ENCODE measurements around the gene ASAP3.

DNA sequence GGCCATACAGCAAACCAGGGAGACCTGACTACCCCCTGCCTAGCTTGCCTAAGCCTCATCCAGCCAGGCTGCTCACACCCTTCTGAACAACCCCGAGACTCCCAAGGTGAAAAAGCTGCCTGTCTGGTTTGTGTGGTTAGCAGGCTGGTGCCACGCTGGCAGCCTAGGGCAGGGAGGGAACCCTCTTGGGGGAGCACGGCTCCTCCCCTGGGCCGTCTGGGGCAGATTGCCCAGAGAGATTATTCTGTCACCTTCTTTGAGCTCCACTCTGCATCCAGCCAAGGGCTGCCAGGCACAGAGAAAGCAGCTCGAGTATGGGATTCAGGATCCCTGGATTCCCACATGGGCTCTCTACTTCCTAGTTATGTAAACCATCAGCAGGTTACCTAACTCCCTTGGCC lies 32.0 kb downstream of the ASAP3 start:
- TF ChIP-seq FOXP1 (CRISPR knock-in tag; IDR thresholded peaks at IDR 0.05; ENCODE audit: borderline replicate concordance) = no peak
- no peak for TF ChIP-seq E2F4 (CRISPR knock-in tag; IDR thresholded peaks at IDR 0.05; ENCODE audit: borderline replicate concordance, low read depth)
- TF ChIP-seq, protein P1, sequence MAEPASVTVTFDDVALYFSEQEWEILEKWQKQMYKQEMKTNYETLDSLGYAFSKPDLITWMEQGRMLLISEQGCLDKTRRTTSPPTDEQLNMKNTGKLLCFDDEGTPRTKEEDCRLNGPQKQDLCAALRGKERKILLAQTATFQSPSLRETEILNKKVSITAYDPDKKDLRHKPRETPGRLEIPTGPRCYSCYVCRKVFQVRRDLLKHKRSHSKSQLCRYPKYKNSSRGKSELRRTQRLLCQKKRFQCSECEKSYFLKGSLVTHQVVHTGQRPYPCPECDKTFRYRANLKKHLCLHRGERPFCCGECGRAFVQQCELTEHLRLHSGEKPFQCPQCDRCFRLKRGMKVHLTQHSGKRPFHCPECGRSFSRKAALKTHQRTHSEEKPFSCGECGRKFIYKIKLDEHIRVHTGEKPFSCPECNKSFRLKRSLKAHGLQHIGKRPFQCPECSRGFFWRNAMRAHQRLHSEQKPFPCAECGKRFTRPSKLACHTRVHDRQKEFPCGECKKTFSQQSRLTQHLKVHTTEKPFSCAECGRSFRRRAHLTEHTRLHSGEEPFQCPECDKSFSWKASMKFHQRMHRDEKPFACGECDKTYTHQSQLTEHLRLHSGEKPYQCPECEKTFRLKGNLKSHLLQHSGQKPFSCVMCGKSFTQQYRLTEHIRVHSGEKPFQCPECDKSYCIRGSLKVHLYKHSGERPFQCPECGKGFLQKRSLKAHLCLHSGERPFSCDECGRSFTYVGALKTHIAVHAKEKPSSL (CRISPR knock-in tag; conservative IDR thresholded peaks at IDR 0.05) = no peak
- no peak for TF ChIP-seq ZMAT4 (CRISPR knock-in tag; IDR thresholded peaks at IDR 0.05)
- TF ChIP-seq NFE2L1 (CRISPR knock-in tag; IDR thresholded peaks at IDR 0.05) = no peak

Measured in WTC11 (cell line).